Caki2 (cell line): ENCODE data around the gene SLC34A3. TPM values are rescaled to one million over a fixed set of nuclear protein-coding genes. Genes with fewer than 3 reads are reported as not detected.

Experiments
- DNase-seq: peaks from one replicate; pipeline ENCODE4 v3.0.0-alpha.2; 2015; ENCODE audit warnings: low read depth
- in situ Hi-C: cut with HindIII; loops from 2 replicates; pipeline ENCODE4 v1.10.0; 2016; ENCODE audit warnings: low sequenced_read_pairs, low pct_unique_long_range_greater_than_20kb, mixed read lengths
- total RNA-seq: library from RNA; depleted of rRNA; stranded (reverse); fragments of >200 nt; shearing (Covaris generic); gene quantifications from 2 replicates; pipeline ENCODE4 v1.2.3, GENCODE V29; 2014; ENCODE audit warnings: low replicate concordance

Gene SLC34A3
- total RNA-seq, 1 experiment from 2014 or later, result not detected

GRCh38 chr9:137213160-137214060, 17.3 kb upstream of the SLC34A3 start:
- in situ Hi-C loops, result no loop called here
- no peak for DNase-seq

GRCh38 chr9:137214620-137215019, 16.1 kb upstream of the SLC34A3 start:
- DNase-seq, result no peak
- in situ Hi-C loops, result no loop called here

- in situ Hi-C loops, result no loop called here
- no peak for DNase-seq
Measured at GRCh38 chr9:137215196-137215986, 15.3 kb upstream of the SLC34A3 start.

DNA sequence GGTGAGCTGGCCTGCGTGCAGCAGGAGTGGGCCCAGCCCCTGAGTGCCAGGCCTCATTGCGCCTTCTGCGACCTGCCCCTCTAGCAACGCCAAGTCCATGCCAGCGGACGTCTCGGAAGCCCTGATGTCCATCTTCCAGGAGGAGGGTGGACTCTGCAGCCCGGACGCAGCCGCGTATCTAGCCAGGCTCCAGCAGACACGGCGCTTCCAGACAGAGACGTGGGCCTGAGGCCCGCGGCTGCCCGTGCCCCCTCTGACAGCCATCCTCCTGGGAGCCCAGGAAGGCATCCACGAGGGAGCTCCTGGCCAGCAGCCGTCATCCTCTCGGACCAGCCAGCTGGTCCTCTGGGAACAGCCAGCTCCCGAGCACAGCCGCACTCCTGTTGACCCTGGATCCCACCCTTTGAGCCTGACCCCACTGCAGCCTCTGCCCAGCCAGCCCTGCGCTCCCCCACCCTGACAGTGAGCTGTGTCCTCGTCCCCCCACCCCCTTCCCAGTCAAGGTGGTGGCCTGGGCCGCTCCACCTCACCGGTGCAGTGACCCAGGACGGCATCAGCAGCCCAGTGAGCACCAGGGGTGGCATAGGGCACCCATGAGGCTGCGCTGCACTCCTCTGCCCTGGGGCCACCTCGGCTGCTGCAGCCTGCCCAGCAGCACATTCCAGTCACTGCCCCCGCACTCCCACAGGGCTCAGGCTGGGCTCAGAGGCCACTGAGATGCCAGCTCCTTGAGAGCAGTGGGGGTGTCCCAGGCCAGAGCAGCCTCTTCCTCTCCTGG, 14.3 kb upstream of the SLC34A3 start:
- DNase-seq, result no peak
- in situ Hi-C loops, result no loop called here

DNA sequence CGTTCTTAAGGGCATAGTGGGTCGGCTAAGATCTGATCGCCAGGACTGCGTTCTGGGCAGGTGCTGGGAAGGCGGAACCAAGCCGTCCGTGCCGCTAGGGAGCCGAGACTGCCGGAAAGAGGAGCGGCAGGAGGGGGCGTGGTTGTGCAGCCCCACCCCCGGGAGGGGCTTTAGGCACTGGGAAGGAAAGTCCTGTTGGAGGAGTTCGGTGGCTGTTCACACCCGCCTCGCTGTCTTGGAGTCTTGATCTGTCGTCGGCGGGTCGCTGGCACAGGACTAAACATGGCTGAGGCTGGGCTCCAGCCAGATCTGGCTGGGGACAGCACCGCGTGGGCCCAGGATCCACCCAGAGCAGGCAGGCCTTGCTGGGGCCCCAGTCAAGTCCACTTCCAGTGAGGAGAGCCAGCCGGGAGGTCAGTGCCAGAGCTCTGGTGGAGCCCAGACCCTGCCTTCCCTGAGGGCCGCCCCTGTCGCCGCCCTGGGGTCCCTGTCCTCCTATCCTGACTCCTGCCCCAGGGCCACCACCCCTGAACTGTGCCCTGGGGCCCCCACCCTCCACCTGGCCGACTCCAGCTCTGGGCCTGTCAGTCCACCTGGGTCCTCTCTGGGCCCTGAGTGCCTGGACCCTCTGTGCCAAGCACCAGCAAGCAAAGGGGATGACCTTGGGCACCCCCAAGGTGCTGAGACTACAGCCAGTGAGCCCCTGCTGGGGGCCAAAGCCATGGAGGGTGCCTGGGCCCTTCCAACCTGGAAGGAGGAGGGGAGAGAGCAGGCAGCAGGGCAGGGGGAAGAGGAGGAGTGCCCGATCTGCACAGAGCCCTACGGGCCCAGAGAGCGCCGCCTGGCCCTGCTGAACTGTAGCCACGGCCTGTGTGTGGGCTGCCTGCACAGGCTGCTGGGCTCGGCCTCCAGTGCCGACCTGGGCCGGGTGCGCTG, 13.2 kb upstream of the SLC34A3 start:
- DNase-seq, result peak; percentile 85
- in situ Hi-C loops, result no loop called here

GRCh38 chr9:137218212-137218753, 12.4 kb upstream of the SLC34A3 start:
- in situ Hi-C loops, result no loop called here
- DNase-seq, result no peak

DNA sequence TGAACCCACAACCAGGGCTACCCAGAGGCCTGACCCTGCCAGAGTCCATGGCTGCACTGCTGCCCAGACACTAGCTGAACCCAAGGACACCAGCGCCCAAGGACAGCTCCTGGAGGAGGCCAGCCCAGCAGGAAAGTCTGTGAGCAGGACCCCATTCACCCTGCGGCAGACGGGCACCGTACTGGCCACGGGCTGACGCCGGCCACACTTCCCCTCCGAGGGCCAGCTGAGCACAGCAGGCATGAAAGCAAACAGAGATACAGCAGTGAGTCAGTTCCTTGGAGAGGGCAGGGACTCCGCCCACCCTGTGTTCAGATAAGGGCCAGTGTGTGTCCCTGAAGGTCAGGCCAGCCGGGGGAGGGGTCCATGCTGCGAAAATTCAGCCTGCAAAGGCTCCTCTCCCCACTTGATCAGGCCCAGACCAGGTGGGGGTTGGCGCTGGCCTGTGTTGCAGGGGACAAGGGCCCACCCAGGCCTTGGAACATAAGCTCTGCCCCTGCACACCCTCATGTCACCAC, 11.9 kb upstream of the SLC34A3 start:
- peak; percentile 73 for DNase-seq
- in situ Hi-C loops, result no loop called here

DNA sequence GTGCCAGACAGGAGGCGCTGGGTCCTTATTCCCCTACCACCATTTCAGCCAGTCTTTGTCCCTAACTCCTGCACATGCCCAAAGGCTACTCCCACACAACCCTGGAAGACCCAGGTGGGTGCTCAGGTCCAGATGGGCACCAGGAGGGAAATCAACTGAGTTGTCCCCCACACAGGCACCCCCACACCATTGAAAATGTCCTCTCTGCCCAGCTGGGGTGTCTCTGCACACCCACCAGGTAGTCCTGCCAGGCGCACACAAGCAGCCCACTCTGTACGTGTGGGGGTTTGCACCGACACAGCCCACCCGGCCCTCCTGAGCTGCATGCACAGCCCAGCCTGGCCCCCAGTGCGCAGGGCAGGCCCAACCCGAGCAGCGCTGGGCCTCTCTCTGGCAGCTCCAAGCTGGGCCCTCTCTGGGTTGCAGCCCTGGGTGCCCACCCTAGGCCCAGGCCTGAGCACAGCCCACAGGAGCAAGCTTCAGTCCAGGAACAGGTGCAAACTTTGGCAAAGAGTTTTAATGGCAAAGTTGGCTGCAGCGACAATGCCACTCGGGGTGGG, 10.9 kb upstream of the SLC34A3 start:
- in situ Hi-C loops, result no loop called here
- DNase-seq, result no peak

DNA sequence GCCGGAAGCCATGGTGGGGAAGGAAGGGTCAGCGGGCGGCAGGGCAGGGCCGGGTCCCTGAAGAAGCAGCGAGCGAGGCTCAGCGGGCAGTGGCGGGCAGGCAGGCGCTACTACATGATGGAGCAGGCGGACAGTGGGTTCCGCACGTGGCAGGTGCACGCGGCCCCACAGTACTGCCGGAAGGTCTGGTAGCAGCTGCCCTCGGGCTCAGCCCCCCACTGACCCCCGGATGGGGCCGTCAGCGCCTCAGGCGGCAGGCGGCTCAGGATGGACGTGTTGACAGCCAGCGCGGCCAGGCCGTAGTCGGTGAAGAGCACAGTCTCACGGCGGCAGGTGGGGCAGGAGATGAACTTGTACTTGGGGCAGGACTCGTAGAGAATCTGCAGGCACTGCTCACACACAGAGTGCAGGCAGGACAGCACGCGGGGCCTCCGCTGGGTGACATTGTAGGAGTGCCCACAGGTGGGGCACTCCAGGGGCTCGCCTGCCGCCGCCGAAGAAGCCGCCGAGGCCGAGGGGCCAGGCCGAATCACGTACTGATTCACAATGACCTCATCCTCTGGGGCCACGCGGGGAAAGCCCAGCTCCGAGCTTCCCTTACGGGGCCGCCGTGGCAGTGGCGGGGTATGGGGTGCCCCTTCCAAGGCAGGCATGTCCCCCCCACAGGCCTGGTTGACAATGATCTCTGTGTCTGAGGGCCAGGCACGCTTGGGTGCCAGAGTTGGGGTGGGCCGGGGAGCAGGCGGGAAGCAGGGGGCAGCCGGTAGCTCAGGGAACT, 10.2 kb upstream of the SLC34A3 start:
- no peak for DNase-seq
- in situ Hi-C loops, result no loop called here

DNA sequence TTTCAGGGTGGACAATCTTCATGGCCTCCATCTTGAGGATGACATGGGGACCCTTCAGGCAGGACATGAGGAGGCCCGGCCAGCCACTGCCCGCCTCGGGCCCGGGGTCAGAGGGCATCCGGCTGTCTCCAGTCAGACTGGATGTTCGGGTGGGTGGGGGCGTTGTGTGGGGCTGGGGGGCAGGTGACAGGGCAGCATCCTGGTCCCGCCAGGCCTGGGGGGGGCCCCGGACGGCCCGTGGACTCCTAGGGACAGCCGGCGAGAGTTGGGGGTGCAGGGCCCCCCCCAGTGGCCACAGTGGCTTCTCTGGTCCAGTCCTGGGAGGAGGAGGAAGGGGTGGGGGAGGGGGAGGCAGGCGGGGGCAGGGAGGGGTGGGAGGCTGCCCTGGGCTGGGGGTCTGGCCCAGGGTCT, 9.6 kb upstream of the SLC34A3 start:
- in situ Hi-C loops, result no loop called here
- DNase-seq, result no peak

DNA sequence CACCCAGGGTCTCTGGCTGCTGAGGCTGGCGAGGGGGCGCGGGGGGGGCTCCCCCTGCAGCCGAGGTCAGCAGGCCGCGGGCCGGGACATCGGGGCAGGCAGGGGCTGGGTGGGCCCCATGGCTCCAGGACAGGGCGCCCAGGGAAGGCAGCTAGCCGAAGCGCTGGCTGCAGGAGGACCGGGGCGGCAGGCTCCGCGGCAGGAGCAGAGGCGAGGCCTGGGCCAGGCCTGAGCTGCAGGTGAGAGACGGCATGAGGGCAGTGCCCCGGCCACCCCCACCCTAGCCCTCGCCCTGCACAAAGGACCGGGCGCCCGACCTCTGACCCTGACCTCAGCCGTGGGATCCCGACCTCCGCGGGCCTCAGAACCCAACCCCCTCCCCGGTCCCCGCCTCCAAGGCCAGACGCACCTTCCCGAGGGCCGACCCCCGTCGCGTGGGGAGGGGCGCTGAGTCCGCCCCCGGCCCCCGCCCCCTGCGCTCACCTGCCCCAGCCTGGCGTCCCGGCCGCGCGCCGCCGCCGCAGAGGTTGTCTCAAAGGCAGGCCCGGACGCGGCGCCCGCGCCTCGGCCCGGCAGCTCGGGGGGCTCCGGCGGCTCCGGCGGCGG, 9.1 kb upstream of the SLC34A3 start:
- DNase-seq, result no peak
- in situ Hi-C loops, result no loop called here

- no peak for DNase-seq
- in situ Hi-C loops, result no loop called here
Measured at GRCh38 chr9:137222190-137223077, 8.3 kb upstream of the SLC34A3 start, which contains the start of gene RNF208. TSS of gene RNF208 (minus strand) at chr9:137222240. CDS start at chr9:137221212, 1,028 bp downstream.

DNA sequence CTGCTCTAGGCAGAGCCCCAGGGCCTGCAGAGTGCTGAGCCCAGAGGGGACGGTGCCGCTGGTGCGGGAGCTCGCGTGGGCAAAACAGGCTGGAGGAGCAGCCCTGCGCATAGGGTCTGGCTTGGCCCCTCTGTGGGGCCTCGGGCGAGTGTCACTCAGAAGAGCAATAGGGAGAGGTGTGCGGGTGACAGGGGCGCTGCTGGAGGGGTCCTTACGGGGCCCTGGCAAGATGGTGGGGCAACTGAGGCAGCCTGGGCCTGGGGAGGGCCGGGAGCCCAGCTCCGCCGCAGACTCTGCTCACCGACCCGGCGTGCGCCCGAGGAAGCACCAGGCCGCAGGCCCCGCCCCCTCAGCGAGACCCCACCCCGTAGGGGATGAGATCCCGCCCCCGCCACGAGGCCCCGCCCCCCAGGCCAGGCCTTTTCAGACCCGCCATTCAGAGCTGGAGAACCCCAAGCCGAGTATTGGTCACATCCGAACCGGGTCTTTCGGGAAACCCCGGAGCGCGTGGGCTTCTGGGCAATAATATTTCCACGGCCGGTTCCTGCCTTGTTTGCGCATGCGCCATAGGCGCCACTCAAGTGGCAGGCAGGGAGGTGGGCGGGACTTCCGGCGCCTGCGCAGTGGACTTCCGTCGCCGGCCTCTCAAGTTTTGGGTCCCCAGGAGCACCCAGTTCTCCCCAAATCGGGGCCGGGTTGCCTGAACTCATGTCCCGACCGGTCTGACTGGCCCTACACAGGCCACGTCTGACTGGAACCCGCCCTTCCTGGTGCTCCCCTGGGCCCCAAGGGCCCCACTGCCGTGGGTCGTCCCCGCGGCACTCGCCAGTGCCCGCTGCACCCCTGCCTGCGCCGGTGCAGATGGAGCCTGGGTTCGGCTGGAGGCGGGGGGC, 7.4 kb upstream of the SLC34A3 start:
- DNase-seq, result peak; percentile 88
- in situ Hi-C loops, result no loop called here
